ENCODE measurements around the gene OMD. TPM values are rescaled to one million over a fixed set of nuclear protein-coding genes. Genes with fewer than 3 reads are reported as not detected.

OMD gene
- total RNA-seq, 2 experiments from 2014 or later: not detected

DNA sequence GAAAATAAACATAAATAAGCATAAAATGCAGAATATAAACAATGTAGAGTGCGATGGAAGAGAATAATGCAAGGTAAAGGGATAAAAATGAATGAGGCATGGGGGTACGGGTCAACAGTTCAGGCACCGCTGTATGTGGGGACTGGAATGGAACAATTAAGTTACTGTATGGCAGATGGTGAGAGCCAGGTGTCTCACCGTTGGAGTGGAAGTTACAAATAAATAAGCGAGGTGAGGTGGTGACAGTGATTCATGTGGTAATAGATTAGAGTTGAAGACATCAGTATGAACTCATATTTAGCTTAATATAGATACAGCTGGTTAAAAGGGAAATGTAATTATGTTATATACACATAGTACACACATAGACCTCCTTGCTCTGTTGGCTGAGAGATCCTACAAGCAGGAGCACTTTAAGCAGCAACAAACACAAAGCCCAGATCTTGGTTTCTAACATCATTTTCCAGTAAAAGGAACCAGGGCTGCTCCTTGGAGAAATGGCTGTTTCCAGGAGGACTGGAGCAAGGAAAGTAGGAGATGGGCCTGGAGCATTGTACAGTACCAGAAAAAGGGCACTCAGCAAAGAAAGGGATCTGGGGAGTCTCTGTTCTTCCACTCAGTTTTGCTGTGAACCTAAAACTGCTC lies 2.4 kb upstream of the OMD start:
- no peak overlapping the region for H2AFZ ChIP-seq (ENCODE audit: low read length)
- no peak overlapping the region for H3K4me3 ChIP-seq (ENCODE audit: low read depth, low read length, poor library complexity, severe bottlenecking)
- POLR2A ChIA-PET: no interaction called here
- CTCF ChIA-PET (ENCODE audit: unreplicated experiment): no interaction called here
- H3K4me2 ChIP-seq (ENCODE audit: low read length): no peak overlapping the region
- TF ChIP-seq EZH2phosphoT487 (IDR thresholded peaks at IDR 0.05; ENCODE audit: borderline replicate concordance, low read depth, low read length): no peak
- TF ChIP-seq, protein P1, sequence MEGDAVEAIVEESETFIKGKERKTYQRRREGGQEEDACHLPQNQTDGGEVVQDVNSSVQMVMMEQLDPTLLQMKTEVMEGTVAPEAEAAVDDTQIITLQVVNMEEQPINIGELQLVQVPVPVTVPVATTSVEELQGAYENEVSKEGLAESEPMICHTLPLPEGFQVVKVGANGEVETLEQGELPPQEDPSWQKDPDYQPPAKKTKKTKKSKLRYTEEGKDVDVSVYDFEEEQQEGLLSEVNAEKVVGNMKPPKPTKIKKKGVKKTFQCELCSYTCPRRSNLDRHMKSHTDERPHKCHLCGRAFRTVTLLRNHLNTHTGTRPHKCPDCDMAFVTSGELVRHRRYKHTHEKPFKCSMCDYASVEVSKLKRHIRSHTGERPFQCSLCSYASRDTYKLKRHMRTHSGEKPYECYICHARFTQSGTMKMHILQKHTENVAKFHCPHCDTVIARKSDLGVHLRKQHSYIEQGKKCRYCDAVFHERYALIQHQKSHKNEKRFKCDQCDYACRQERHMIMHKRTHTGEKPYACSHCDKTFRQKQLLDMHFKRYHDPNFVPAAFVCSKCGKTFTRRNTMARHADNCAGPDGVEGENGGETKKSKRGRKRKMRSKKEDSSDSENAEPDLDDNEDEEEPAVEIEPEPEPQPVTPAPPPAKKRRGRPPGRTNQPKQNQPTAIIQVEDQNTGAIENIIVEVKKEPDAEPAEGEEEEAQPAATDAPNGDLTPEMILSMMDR (conservative IDR thresholded peaks at IDR 0.05; ENCODE audit: low read length): no peak
- H3K27ac ChIP-seq (ENCODE audit: low read depth, low read length, poor library complexity, severe bottlenecking): no peak overlapping the region
- no peaks in the 10 kb centered on the region for H3K9me2 ChIP-seq (ENCODE audit: insufficient read depth, low read length)
- no peaks in the 10 kb centered on the region for H3K9me3 ChIP-seq (ENCODE audit: low read length)
- no peaks in the 10 kb centered on the region for H3K4me1 ChIP-seq (ENCODE audit: insufficient read depth, low read length, poor library complexity, severe bottlenecking)
- no peaks in the 10 kb centered on the region for H3K79me2 ChIP-seq (ENCODE audit: insufficient read depth, low read depth, low read length)
- no peak for DNase-seq (ENCODE audit: low spot score)
- no peaks in the 10 kb centered on the region for H4K20me1 ChIP-seq (ENCODE audit: insufficient read depth, low read length)
- intact Hi-C loops (cut with micrococcal nuclease; ENCODE audit: unreplicated experiment): no loop called here
- H3K36me3 ChIP-seq (ENCODE audit: insufficient read depth, low read length): no peaks in the 10 kb centered on the region
- BruUV-seq (replicated peaks): no TSS peak

DNA sequence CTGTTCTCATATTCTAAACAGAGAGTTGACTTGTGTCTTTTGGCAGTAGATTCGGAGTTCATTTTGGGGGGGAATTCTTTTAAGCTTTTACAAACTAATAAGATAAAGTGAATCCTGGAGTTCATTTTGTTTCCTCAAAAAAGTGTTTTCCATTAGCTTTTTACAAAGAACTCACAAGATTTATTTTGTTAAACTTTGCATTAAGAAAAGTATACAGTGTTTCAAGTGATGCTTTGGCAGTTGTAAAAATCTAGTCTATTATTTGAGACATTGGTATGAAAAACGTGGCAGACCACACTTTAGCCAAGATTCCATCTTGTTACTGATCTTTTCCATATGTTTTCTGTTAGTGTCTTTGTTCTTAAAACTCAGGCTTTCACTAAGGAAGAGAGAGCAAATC lies 1.2 kb upstream of the OMD start:
- TF ChIP-seq, protein P1 (conservative IDR thresholded peaks at IDR 0.05; ENCODE audit: low read length): no peak
- no peak for TF ChIP-seq EZH2phosphoT487 (IDR thresholded peaks at IDR 0.05; ENCODE audit: borderline replicate concordance, low read depth, low read length)
- CTCF ChIA-PET (ENCODE audit: unreplicated experiment): no interaction called here
- no peaks in the 10 kb centered on the region for H3K9me2 ChIP-seq (ENCODE audit: insufficient read depth, low read length)
- POLR2A ChIA-PET: interaction anchor here (0.7 kb wide), 1 partner anchor 1387 kb away, joined by 3 read pairs; no protein-coding TSS in a partner anchor
- H3K9me3 ChIP-seq (ENCODE audit: low read length): no peaks in the 10 kb centered on the region
- H3K4me3 ChIP-seq (ENCODE audit: low read depth, low read length, poor library complexity, severe bottlenecking): no peak overlapping the region
- H4K20me1 ChIP-seq (ENCODE audit: insufficient read depth, low read length): no peaks in the 10 kb centered on the region
- H3K4me2 ChIP-seq (ENCODE audit: low read length): no peak overlapping the region
- no peak overlapping the region for H3K27ac ChIP-seq (ENCODE audit: low read depth, low read length, poor library complexity, severe bottlenecking)
- DNase-seq (ENCODE audit: low spot score): no peak
- H2AFZ ChIP-seq (ENCODE audit: low read length): no peak overlapping the region
- no TSS peak for BruUV-seq (replicated peaks)
- H3K4me1 ChIP-seq (ENCODE audit: insufficient read depth, low read length, poor library complexity, severe bottlenecking): no peaks in the 10 kb centered on the region
- H3K36me3 ChIP-seq (ENCODE audit: insufficient read depth, low read length): no peaks in the 10 kb centered on the region
- intact Hi-C loops (cut with micrococcal nuclease; ENCODE audit: unreplicated experiment): no loop called here
- H3K79me2 ChIP-seq (ENCODE audit: insufficient read depth, low read depth, low read length): no peaks in the 10 kb centered on the region

DNA sequence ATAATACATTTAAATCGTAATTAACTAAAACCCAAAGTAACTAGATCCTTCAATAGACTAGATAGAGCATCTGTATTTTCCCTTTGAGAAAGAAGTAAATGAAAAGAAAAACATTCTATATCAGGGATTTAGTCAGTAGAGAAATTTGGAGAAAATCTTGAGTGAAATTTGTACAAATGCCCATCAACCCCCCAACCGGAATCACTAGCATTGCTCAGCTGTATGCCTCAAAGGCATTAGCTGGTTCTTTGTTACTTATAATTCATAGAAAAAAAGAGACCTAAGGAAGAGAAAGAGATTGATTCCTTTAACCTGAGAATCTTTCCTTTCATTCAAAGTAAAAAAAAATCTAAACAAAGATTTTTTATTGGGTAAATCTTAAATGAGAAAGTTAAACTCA lies 659 bp downstream of the OMD start:
- POLR2A ChIA-PET: no interaction called here
- no peak for DNase-seq (ENCODE audit: low spot score)
- H3K4me1 ChIP-seq (ENCODE audit: insufficient read depth, low read length, poor library complexity, severe bottlenecking): no peaks in the 10 kb centered on the region
- H3K27ac ChIP-seq (ENCODE audit: low read depth, low read length, poor library complexity, severe bottlenecking): no peak overlapping the region
- H3K9me2 ChIP-seq (ENCODE audit: insufficient read depth, low read length): no peaks in the 10 kb centered on the region
- no peak overlapping the region for H3K4me2 ChIP-seq (ENCODE audit: low read length)
- no peak overlapping the region for H2AFZ ChIP-seq (ENCODE audit: low read length)
- no peaks in the 10 kb centered on the region for H3K36me3 ChIP-seq (ENCODE audit: insufficient read depth, low read length)
- intact Hi-C loops (cut with micrococcal nuclease; ENCODE audit: unreplicated experiment): no loop called here
- H3K79me2 ChIP-seq (ENCODE audit: insufficient read depth, low read depth, low read length): no peaks in the 10 kb centered on the region
- TF ChIP-seq EZH2phosphoT487 (IDR thresholded peaks at IDR 0.05; ENCODE audit: borderline replicate concordance, low read depth, low read length): no peak
- TF ChIP-seq, protein P1 (conservative IDR thresholded peaks at IDR 0.05; ENCODE audit: low read length): no peak
- CTCF ChIA-PET (ENCODE audit: unreplicated experiment): no interaction called here
- H4K20me1 ChIP-seq (ENCODE audit: insufficient read depth, low read length): no peaks in the 10 kb centered on the region
- no peaks in the 10 kb centered on the region for H3K9me3 ChIP-seq (ENCODE audit: low read length)
- no TSS peak for BruUV-seq (replicated peaks)
- H3K4me3 ChIP-seq (ENCODE audit: low read depth, low read length, poor library complexity, severe bottlenecking): no peak overlapping the region

Data from OCI-LY7 (cell line).